A549 (cell line): ENCODE data around the gene DYRK4. TPM values are rescaled to one million over a fixed set of nuclear protein-coding genes. Genes with fewer than 3 reads are reported as not detected.

Experiments used
- ATAC-seq, 2 experiments: fragments of 200-7000 bp in 1 of 2; fragments of >200 bp in 1 of 2; cut with Nextera tagmentation in 1 of 2; cut with Tn5 transposase in 1 of 2; 3 replicates each; pipeline versions ENCODE4 v1.8.0 to v1.9.1; 2018 to 2020; ENCODE audit warnings: mild to moderate bottlenecking in 1 of 2, moderate library complexity in 1 of 2
- CTCF ChIA-PET: fragments of 300-600 bp; sonication (Branson Sonifier 250); formaldehyde crosslinking; extraction: SDS; loops from one replicate; lab custom pipeline; 2021; ENCODE audit warnings: antibody characterized with exemption, inconsistent platforms; lab: Yijun Ruan, JAX
- POLR2A ChIA-PET: fragments of 350-600 bp; formaldehyde crosslinking; extraction: SDS; loops from one replicate; lab custom pipeline; 2021; ENCODE audit warnings: antibody characterized with exemption, inconsistent platforms; lab: Yijun Ruan, JAX
- DNase-seq, 2 experiments: peaks; one replicate each; pipeline versions ENCODE4 v3.0.0 to v3.0.0-alpha.2; 2011 to 2016; ENCODE audit warnings: low read depth in 1 of 2, low spot score in 1 of 2
- FAIRE-seq: peaks from 2 replicates; lab custom pipeline; 2011; peaks lifted over from hg19 to GRCh38; lab: Jason Lieb, UNC
- H3K27ac ChIP-seq, 2 experiments: fragments of >200 bp; sonication (Bioruptor Twin); formaldehyde crosslinking; 3 replicates each; pipeline ENCODE4 v1.5.1; 2016 to 2017
- H3K4me1 ChIP-seq: fragments of >200 bp; sonication (Bioruptor Twin); formaldehyde crosslinking; 3 replicates; pipeline ENCODE4 v1.6.1; 2016
- H3K4me2 ChIP-seq: fragments of >200 bp; sonication (Bioruptor Twin); formaldehyde crosslinking; 3 replicates; pipeline ENCODE4 v1.6.1; 2016
- H3K4me3 ChIP-seq: fragments of >200 bp; sonication (Bioruptor Twin); formaldehyde crosslinking; 3 replicates; pipeline ENCODE4 v1.5.1; 2016
- H3K9me3 ChIP-seq: fragments of >200 bp; sonication (Bioruptor Twin); formaldehyde crosslinking; 3 replicates; pipeline ENCODE4 v1.6.1; 2016
- ATOH8 ChIP-seq: fragments of 250-450 bp; sonication (Bioruptor Pico); IDR thresholded peaks from 2 replicates; pipeline ENCODE4 v1.5.0; 2020; ENCODE audit warnings: low read depth, mild to moderate bottlenecking, moderate library complexity
- BCL3 ChIP-seq: fragments of >200 bp; sonication (Bioruptor Twin); formaldehyde crosslinking; IDR thresholded peaks from 3 replicates; pipeline ENCODE4 v1.6.1; 2016
- CBX8 ChIP-seq: fragments of 200-600 bp; sonication (generic); IDR thresholded peaks from 2 replicates; pipeline ENCODE4 v1.6.1; 2016
- CEBPB ChIP-seq, 2 experiments: fragments of >200 bp in 1 of 2; sonication (Bioruptor Twin) in 1 of 2; formaldehyde crosslinking in 1 of 2; IDR thresholded peaks; 2 replicates each; pipeline ENCODE4 v1.6.1; 2012 to 2016
- CHD2 ChIP-seq: fragments of 150-350 bp; IDR thresholded peaks from 2 replicates; pipeline ENCODE4 v1.6.1; 2014; ENCODE audit warnings: low read length; ENCODE audit not compliant: partially characterized antibody
- CTCF ChIP-seq: fragments of >200 bp; sonication (Bioruptor Twin); formaldehyde crosslinking; IDR thresholded peaks from 3 replicates; pipeline ENCODE4 v1.5.1; 2016
- E2F6 ChIP-seq: IDR thresholded peaks from 2 replicates; pipeline ENCODE4 v1.6.1; 2012; ENCODE audit warnings: low read depth, borderline replicate concordance
- EHMT2 ChIP-seq: fragments of 200-600 bp; sonication (generic); IDR thresholded peaks from 2 replicates; pipeline ENCODE4 v1.6.1; 2016; ENCODE audit warnings: antibody characterized with exemption, low read depth, mild to moderate bottlenecking, moderate library complexity
- FOSL2 ChIP-seq, 2 experiments: fragments of 450-650 bp in 1 of 2; fragments of >200 bp in 1 of 2; sonication (Bioruptor Twin) in 1 of 2; formaldehyde crosslinking; IDR thresholded peaks; 2 replicates each; pipeline versions ENCODE4 v1.5.0 to v1.6.1; 2016 to 2020; ENCODE audit warnings: mild to moderate bottlenecking in 1 of 2, moderate library complexity in 1 of 2
- FOXS1 ChIP-seq: fragments of 250-450 bp; sonication (Bioruptor Pico); IDR thresholded peaks from 2 replicates; pipeline ENCODE4 v1.5.0; 2020; ENCODE audit warnings: mild to moderate bottlenecking, moderate library complexity
- HDAC2 ChIP-seq: fragments of 200-600 bp; sonication (generic); IDR thresholded peaks from 2 replicates; pipeline ENCODE4 v1.6.1; 2016
- HES2 ChIP-seq: fragments of >200 bp; sonication (Bioruptor Twin); formaldehyde crosslinking; IDR thresholded peaks from 2 replicates; pipeline ENCODE4 v1.6.1; 2016
- HMGXB4 ChIP-seq: fragments of 250-450 bp; sonication (Bioruptor Pico); IDR thresholded peaks from 2 replicates; pipeline ENCODE4 v1.5.0; 2021; ENCODE audit warnings: mild to moderate bottlenecking, moderate library complexity, borderline replicate concordance
- HOXB13 ChIP-seq: fragments of 250-450 bp; sonication (Bioruptor Pico); IDR thresholded peaks from 2 replicates; pipeline ENCODE4 v1.5.0; 2020; ENCODE audit warnings: low read depth, mild to moderate bottlenecking, moderate library complexity
- HOXB5 ChIP-seq: fragments of 250-450 bp; sonication (Bioruptor Pico); IDR thresholded peaks from 2 replicates; pipeline ENCODE4 v1.5.0; 2020; ENCODE audit warnings: mild to moderate bottlenecking, moderate library complexity
- JUN ChIP-seq, 2 experiments: fragments of >200 bp; sonication (Bioruptor Twin); formaldehyde crosslinking; IDR thresholded peaks; 2 replicates in 1 of 2; 3 replicates in 1 of 2; pipeline ENCODE4 v1.6.1; 2016 to 2017
- KDM1A ChIP-seq: fragments of 200-600 bp; sonication (generic); IDR thresholded peaks from 2 replicates; pipeline ENCODE4 v1.6.1; 2016; ENCODE audit warnings: low read depth, mild to moderate bottlenecking
- MAFK ChIP-seq: fragments of 450-650 bp; IDR thresholded peaks from 2 replicates; pipeline ENCODE4 v1.6.1; 2014; ENCODE audit not compliant: partially characterized antibody
- MAX ChIP-seq: IDR thresholded peaks from 2 replicates; pipeline ENCODE4 v1.6.1; 2012
- MAZ ChIP-seq: fragments of 150-350 bp; IDR thresholded peaks from 2 replicates; pipeline ENCODE4 v1.6.1; 2014; ENCODE audit warnings: antibody characterized with exemption, low read depth, low read length, borderline replicate concordance
- NFE2L2 ChIP-seq: fragments of 150-350 bp; conservative IDR thresholded peaks from 2 replicates; pipeline ENCODE4 v1.6.1; 2014; ENCODE audit warnings: low read length
- NR3C1 ChIP-seq: fragments of >200 bp; sonication (Bioruptor Twin); formaldehyde crosslinking; IDR thresholded peaks from 3 replicates; pipeline ENCODE4 v1.6.1; 2017
- PHF8 ChIP-seq: fragments of 200-600 bp; sonication (generic); IDR thresholded peaks from 2 replicates; pipeline ENCODE4 v1.6.1; 2016; ENCODE audit warnings: low read depth, mild to moderate bottlenecking, antibody characterized with exemption, moderate library complexity, borderline replicate concordance
- POLR2AphosphoS2 ChIP-seq: conservative IDR thresholded peaks from 2 replicates; pipeline ENCODE4 v1.6.1; 2012; ENCODE audit warnings: low read length, improper control_type of control experiment, inconsistent platforms
- RARB ChIP-seq: fragments of 250-450 bp; sonication (Bioruptor Pico); IDR thresholded peaks from 2 replicates; pipeline ENCODE4 v1.8.0; 2021; ENCODE audit warnings: mild to moderate bottlenecking, moderate library complexity
- TP53 ChIP-seq: fragments of 250-450 bp; sonication (Bioruptor Pico); IDR thresholded peaks from 2 replicates; pipeline ENCODE4 v1.5.0; 2021; ENCODE audit warnings: mild to moderate bottlenecking, moderate library complexity
- ZNF302 ChIP-seq: fragments of 250-450 bp; sonication (Bioruptor Pico); IDR thresholded peaks from 2 replicates; pipeline ENCODE4 v1.9.0; 2021; ENCODE audit warnings: inconsistent platforms, mild to moderate bottlenecking, moderate library complexity
- WGBS: methylation state at CpG from one replicate; pipeline ENCODE4 v1.1.6; 2017; ENCODE audit errors: missing lambda C conversion rate; 5-methylcytosine and 5-hydroxymethylcytosine counted together
- polyA plus RNA-seq, 4 experiments: library from polyadenylated mRNA; depleted of rRNA in 3 of 4; stranded (reverse); fragments of >200 nt; fragmentation: RNase III in 1 of 4; extraction: RNeasy Plus Mini Kit Qiagen cat#74134 plus additional on column Dnase treatment in 1 of 4; gene quantifications; 2 replicates in 3 of 4; 3 replicates in 1 of 4; pipeline ENCODE4 v1.2.3, GENCODE V29; 2011 to 2017

The DYRK4 gene
- polyA plus RNA-seq, 2 of the 4 experiments (the other 2 are of a cell fraction) = 40.3 to 84.5 TPM

- TF ChIP-seq TP53 (CRISPR knock-in tag) (no peak), HDAC2 (no peak)
Observed at GRCh38 chr12:4591180-4591687, 29.2 kb downstream of the DYRK4 start (continued).

- Histone ChIP-seq H3K27ac (no peak overlapping the region), H3K4me1 (no peaks in the 10 kb centered on the region), H3K9me3 (no peaks in the 10 kb centered on the region), H3K4me2 (no peak overlapping the region), H3K4me3 (no peak overlapping the region)
- WGBS = 63% methylated on average over 6 of the region's 6 CpGs
- TF ChIP-seq HOXB13 (CRISPR knock-in tag) (no peak), HOXB5 (CRISPR knock-in tag) (no peak), CHD2 (no peak), ATOH8 (CRISPR knock-in tag) (no peak), MAZ (no peak), KDM1A (no peak), MAFK (no peak), NFE2L2 (no peak), CEBPB (IDR thresholded peaks at IDR 0.05) (no peak), MAX (no peak), POLR2AphosphoS2 (no peak), NR3C1 (no peak), TP53 (CRISPR knock-in tag) (no peak), HMGXB4 (CRISPR knock-in tag) (no peak)
- FAIRE-seq (no peak), ATAC-seq (no peak), DNase-seq (no peak)
- ChIA-PET POLR2A (no interaction called here), CTCF (interaction anchor here (1.5 to 8.5 kb wide), 3 partner anchors 8 to 162 kb away, joined by 8 to 62 read pairs (median 9); no protein-coding TSS in a partner anchor)
Observed at GRCh38 chr12:4595881-4596280, 33.9 kb downstream of the DYRK4 start.

- CTCF ChIA-PET = interaction anchor here (2.9 to 5.8 kb wide), 3 partner anchors 12 to 155 kb away, joined by 7 to 62 read pairs (median 16); no protein-coding TSS in a partner anchor
- peaks cover 5% of the 10 kb centered on the region; the same call in 1 of the 3 replicates for H3K4me1 ChIP-seq
- POLR2A ChIA-PET = no interaction called here
- H3K4me2 ChIP-seq = no peak overlapping the region
- no peak overlapping the region for H3K27ac ChIP-seq
- no peak for TF ChIP-seq JUN (IDR thresholded peaks at IDR 0.05)
- no peak for TF ChIP-seq HOXB13 (CRISPR knock-in tag)
- no peak for TF ChIP-seq RARB (CRISPR knock-in tag)
- TF ChIP-seq MAFK = no peak
- no peak for TF ChIP-seq CHD2
- no peak for TF ChIP-seq EHMT2
- TF ChIP-seq E2F6 = no peak
- TF ChIP-seq ZNF302 (CRISPR knock-in tag) = no peak
- TF ChIP-seq CTCF = no peak
- TF ChIP-seq BCL3 = no peak
- no peak for TF ChIP-seq PHF8
- TF ChIP-seq FOSL2 (IDR thresholded peaks at IDR 0.05) = no peak
- no peak for TF ChIP-seq FOSL2 (CRISPR knock-in tag; IDR thresholded peaks at IDR 0.05)
- TF ChIP-seq POLR2AphosphoS2 = no peak
- TF ChIP-seq FOXS1 (CRISPR knock-in tag) = no peak
- TF ChIP-seq HES2 = no peak
- no peak for TF ChIP-seq MAX
- no peak for TF ChIP-seq CBX8
- WGBS = 43% methylated on average over 7 of the region's 7 CpGs
- FAIRE-seq = no peak
- DNase-seq = no peak
- ATAC-seq = no peak
- H3K4me3 ChIP-seq = no peak overlapping the region
- H3K9me3 ChIP-seq = no peaks in the 10 kb centered on the region
Observed at GRCh38 chr12:4603421-4603820, 41.4 kb downstream of the DYRK4 start.
